Left colon (tissue), 2 donors: ENCODE measurements around the gene KIF19. TPM values are rescaled to one million over a fixed set of nuclear protein-coding genes. Genes with fewer than 3 reads are reported as not detected.
"Not testable (repeated sequence)": the region's sequence is repeated elsewhere in the genome, so short reads cannot be mapped to it uniquely, and the experiment has no call there.

Experiments used
- ATAC-seq: fragments of 200-7000 bp; cut with Tn5 transposase; one replicate; pipeline ENCODE4 v1.9.1; 2020; ENCODE audit warnings: mild to moderate bottlenecking, moderate library complexity
- DNase-seq, 2 donors: peaks; one replicate each; pipeline ENCODE4 v3.0.0-alpha.2; 2020
- intact Hi-C, 2 donors: fragments of 100-400 bp; cut with DNase I in 1 of 2; cut with micrococcal nuclease in 1 of 2; formaldehyde crosslinking; loops; one replicate each; pipeline versions ENCODE4 v1.11.2 to v1.14.0; 2022; cut with DNase I, micrococcal nuclease
- total RNA-seq, 2 donors: library from RNA; stranded (reverse); fragmentation: NEBNext Ultra II Directional; extraction: Animal tissue kit (Norgen Biotek cat#: 25700); gene quantifications; one replicate each; pipeline ENCODE4 v1.2.1, GENCODE V29; 2021
- donor health status: DM: no; HTN: no; CAD: no.
- donor health status: DM: yes; HTN: yes; CAD: no.

KIF19 gene
- total RNA-seq, 2 donors from 2014 or later: 2.1 to 3.5 TPM

DNA sequence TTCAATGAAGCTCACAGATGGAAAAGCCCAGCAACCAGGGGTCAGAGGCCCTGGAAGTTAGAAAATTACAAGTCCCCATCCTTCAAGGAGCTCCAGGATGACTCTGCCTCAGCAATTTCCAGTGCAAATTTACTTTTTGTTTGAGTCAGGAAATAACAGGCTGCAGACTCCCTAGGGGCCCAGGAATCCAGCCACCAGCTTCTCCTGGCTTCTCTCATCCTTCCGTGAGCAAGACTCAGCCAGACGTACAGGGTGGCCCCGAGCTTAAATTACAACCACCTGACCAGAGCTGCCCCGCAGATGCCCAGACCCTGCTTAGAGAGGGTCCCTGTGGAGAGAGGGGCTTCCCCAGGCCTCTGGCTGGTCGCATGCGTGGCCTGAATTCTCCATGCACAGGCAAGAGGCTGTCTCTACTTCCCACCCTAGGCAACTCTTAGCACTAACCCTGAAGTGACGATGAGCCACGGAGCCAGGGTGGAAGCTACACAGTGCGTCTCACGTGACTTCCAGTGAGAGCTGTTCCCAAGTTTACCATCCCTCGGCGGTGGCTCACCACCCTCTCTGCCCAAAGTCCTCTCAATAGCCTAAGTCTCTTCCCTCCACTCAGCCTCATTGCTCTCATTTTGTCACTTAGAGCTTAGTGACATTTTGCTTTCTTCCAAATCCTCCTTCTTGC is 68.4 kb downstream of the KIF19 start:
- intact Hi-C loops: no loop called here

DNA sequence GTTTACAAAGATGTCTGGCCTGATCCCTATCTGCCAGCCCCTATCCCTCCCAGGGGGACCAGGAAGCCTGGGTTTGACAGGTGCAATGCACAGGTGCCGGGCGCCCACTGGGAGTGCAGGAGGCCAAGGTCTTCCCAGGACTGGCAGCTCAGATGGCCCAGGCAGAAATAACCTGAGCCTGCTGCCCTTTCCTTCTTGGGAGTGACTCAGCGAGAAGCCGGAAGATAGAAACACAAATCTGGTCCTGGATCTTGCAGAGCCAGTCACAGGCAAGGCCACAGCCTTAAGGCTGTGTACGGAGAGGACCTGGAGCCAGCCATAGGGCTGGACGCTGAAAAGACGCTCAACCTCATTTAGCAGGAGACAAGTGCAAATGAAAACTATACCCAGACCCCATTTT is 69.0 kb downstream of the KIF19 start:
- peak; percentile 39 to 58 for DNase-seq
- ATAC-seq: peak; percentile 95

More for the DNA sequence above, 68.4 kb downstream of the KIF19 start:
- DNase-seq (no peak), ATAC-seq (peak; percentile 2)

DNA sequence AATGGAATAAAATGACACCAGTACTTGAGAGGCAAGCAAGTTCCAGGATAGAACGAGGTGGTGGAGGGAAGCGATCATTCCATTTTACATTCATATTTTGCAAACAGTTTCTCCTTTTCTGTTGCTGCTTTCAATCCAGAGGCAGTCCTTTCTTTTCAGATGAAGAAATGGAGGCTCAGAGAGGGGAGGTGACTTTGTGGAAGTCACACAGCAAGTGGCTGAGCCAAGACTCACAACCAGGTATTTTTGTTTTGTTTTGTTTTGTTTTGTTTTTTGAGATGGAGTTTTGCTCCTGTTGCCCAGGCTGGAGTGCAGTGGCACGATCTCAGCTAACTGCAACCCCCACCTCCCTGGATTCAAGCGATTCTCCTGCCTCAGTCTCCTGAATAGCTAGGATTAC is 70.5 kb downstream of the KIF19 start:
- DNase-seq (no peak), ATAC-seq (no peak)
- intact Hi-C loops: no loop called here

More for the DNA sequence above, 69.0 kb downstream of the KIF19 start:
- intact Hi-C loops: no loop called here

DNA sequence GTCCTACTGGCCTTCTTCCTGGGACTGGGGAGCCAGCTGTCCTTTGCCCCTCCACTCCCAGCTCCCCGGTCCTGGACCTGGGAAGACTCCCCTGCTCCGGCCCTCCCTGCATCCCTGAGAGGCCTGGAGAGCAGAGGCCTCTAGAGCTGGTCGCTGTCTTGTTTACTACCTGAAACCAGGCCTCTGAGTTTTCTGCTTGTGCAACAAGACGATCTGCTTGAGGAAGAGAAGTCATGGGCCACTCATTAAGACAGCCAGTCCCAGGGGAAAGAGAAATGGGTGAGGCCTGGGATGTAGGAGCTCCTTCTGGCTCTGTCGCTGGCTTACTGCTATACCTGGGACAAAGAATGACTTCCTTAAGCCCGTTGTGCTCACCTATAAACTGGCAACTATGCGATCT is 76.0 kb downstream of the KIF19 start:
- ATAC-seq (no peak), DNase-seq (no peak)
- intact Hi-C loops: no loop called here

DNA sequence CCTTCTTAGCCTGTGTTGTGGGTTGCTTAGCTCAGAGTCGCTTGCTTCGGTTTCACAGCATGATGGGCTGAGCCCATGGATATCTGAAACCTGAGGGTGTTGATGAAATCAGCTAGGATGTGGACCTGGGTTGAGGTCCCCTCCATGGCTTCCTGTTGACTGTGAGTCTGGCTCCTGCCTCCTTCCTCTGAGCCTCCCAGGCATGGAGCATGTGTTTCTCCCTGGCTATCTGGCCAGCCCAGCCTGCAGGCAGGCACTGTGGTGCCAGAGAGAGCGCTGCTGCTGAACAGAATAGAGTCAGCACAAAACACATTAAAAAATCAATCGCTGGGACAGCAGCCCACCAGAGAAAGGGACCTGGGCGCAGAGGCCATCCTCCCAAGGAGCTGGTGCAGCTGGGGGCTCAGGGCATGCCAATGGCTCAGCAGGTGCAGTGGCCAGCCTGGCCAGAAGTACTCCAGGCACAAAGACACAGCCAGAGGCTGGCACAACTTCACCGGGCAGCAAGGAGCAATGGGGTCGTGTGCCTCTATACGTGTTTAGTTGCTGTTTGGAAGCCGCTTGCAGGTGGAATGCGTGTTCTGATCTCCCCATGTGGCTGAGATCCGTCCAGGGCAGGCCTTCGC is 77.6 kb downstream of the KIF19 start:
- no peak for DNase-seq
- ATAC-seq: no peak
- intact Hi-C loops: no loop called here

DNA sequence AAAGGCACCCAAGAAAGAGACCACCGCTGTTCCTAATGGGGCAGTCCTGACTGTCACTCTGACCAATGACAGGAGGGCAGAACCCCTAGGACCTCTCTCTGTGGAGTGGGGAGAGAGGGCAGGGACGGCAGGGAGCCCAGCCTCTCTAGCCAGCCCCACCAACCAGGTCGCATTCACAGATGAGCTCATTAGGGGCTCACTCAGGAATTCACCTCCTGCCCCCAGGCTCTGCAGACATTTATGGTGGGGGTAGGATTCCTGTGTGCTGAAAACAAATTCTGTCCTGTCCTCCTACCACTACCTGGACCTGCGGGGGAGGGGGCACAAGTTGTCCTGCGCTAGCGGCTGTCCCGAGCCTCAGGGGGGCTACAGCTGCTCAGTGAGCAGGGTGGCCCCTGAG is 78.2 kb downstream of the KIF19 start:
- no peak for DNase-seq
- intact Hi-C loops: no loop called here
- no peak for ATAC-seq

DNA sequence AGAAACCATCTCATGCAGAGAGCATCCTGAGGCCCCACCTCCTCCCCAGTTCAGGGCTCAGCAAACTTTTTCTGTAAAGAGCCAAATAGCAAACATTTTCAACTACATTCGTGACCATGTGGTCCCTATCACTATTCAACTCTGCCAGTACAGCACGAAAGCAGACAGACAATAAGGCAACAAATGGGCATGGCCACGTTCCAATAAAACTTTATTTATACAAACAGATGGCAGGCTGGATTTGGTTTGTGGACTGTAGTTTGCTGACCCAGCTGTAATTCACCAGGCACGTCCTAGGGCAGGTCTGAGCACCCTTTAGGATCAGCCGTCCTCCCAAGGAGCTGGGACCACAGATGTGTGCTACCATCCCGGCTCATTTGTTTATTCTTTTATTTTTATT is 78.8 kb downstream of the KIF19 start:
- intact Hi-C loops: no loop called here
- DNase-seq (no peak), ATAC-seq (no peak)

DNA sequence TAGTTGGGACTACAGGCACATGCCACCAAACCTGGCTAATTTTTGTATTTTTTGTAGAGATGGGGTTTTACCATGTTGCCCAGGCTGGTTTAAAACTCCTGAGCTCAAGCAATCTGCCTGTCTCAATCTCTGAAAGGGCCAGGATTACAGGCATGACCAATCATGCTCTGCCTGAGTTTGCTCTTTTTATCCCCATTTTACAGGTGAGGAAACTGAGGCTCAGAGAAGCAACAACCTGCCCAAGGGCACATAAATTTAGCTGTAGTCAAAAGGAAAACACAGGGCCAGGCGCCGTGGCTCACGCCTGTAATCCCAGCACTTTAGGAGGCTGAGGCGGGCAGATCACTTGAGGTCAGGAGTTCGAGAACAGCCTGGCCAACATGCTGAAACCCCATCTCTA is 79.3 kb downstream of the KIF19 start:
- ATAC-seq, intact Hi-C loops, DNase-seq: not testable (repeated sequence)

Other genes starting within 250 kb of the KIF19 start
- 100 to 1,000 TPM; 629 to 677 TPM for gene RPL38, start 122.5 kb upstream of the KIF19 start, total RNA-seq
- gene TTYH2, start 112.7 kb upstream of the KIF19 start, total RNA-seq: 1 to 10 TPM; 1.4 to 3.0 TPM
- not detected for gene DNAI2, start 52.0 kb upstream of the KIF19 start, total RNA-seq
- gene BTBD17, start 35.6 kb downstream of the KIF19 start, total RNA-seq: under 1 TPM in 1 of 2 donors, not detected in 1; 0.24 TPM
- under 1 TPM in 1 of 2 donors, not detected in 1; 0.31 TPM for gene GPR142, start 41.3 kb downstream of the KIF19 start, total RNA-seq
- 100 to 1,000 TPM; 155 to 161 TPM for gene GPRC5C, start 105.9 kb downstream of the KIF19 start, total RNA-seq
- gene CD300A, start 140.4 kb downstream of the KIF19 start, total RNA-seq: 1 to 10 TPM; 1.8 to 7.9 TPM
- gene CD300LB, start 205.2 kb downstream of the KIF19 start, total RNA-seq: under 1 TPM; 0.12 to 0.25 TPM
- gene CD300C, start 219.9 kb downstream of the KIF19 start, total RNA-seq: 1 to 10 TPM in 1 of 2 donors, under 1 TPM in 1; 0.24 to 1.1 TPM
- not detected for gene CD300H, start 241.3 kb downstream of the KIF19 start, total RNA-seq